ENCODE measurements around the gene MED22.
"Not testable (repeated sequence)": the region's sequence is repeated elsewhere in the genome, so short reads cannot be mapped to it uniquely, and the experiment has no call there.

MED22 gene

GRCh38 chr9:133303266-133304157 is 44.4 kb downstream of the MED22 start:
- no peak for DNase-seq

GRCh38 chr9:133301253-133302230 is 46.4 kb downstream of the MED22 start:
- no peak for DNase-seq

DNA sequence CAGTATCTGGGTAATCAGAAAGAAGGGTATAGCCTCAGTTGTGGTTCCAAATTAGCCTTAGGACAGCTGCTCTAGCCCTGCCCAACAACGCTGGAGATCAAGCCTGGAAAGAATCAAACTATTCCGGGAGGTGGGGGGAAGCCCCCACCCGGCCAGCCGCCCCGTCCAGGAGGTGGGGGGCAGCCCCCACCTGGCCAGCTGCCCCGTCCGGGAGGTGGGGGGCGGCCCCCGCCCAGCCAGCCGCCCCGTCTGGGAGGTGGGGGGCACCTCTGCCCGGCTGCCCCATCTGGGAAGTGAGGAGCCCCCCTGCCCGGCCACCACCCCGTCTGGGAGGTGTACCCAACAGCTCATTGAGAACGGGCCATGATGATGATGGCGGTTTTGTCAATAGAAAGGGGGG is 47.9 kb downstream of the MED22 start:
- not testable (repeated sequence) for DNase-seq

DNA sequence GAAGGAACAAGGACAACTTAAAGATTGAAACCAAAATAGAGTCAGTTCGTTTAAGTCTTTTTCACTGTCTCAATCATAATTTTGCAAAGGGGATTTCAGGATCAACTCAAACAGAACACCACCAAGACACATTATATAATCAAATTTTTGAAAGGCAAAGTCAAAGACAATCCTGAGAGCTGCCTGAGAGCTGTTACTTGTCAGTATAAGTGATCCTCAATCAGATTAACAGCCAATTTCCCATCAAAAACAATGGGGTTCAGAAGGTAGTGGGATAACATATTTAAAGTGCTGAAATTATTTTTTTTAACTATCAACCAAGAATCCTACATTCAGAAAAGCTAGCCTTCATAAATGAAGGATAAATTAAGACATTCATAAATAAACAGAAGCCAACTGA is 53.7 kb downstream of the MED22 start:
- no peak for DNase-seq

DNA sequence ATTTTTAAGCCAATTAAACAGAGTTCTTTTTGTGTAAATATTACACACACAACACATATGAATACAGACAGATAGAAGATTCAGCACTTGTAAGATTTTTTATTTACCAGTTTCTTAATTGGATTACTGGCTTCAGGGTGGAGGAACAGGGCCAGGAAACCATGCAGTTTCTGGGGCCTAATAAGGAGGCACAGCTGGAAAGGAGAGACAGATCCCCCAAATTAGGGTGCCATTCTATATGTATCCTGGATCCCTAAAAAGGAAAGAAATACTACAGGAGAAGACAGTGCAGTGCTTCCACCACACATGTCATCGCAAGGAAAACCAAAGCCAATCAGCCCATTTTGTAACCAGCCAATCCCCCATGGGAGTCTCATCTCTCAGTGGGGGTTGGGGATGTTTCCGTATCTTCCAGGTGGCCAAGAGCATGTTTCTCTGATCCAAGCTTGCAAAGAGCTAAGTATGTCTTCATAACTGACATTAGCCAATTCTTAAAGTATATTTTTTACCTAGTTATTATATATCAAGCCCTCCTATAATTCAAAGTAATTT is 57.1 kb downstream of the MED22 start:
- no peak for DNase-seq

Measured in CD4-positive, alpha-beta T cell treated with Interleukin-17A for 4 hours (primary cell).